ENCODE measurements around the gene ZNF219. TPM values are rescaled to one million over a fixed set of nuclear protein-coding genes. Genes with fewer than 3 reads are reported as not detected.
A peak's percentile ranks its signal among the peaks of the same experiment; 100 is the strongest.

ZNF219 gene
- total and polyA plus RNA-seq, 2 of the 13 experiments (the other 11 are each of a cell fraction or from before 2014, with no cell fraction given) = 34.5 to 36.6 TPM

- TF ChIP-seq LCORL (IDR thresholded peaks at IDR 0.05) (peak; percentile 40; the same call in 1 of the 2 replicates), LCORL (CRISPR knock-in tag; IDR thresholded peaks at IDR 0.05) (peak; percentile 40; the same call in 1 of the 2 replicates), ZNF513 (CRISPR knock-in tag; conservative IDR thresholded peaks at IDR 0.05) (no peak), FOXA3 (CRISPR knock-in tag; IDR thresholded peaks at IDR 0.05) (peak; percentile 35; the same call in 1 of the 2 replicates), HMG20B (CRISPR knock-in tag; conservative IDR thresholded peaks at IDR 0.05) (0 out of 2 replicates have a peak, but pooled peaks have one; percentile 31), XBP1 (CRISPR knock-in tag; IDR thresholded peaks at IDR 0.05) (no peak), HNF4G (IDR thresholded peaks at IDR 0.05; ENCODE audit: borderline replicate concordance, low read depth, low read length) (no peak), HNF4G (CRISPR knock-in tag; IDR thresholded peaks at IDR 0.05; ENCODE audit: borderline replicate concordance, low read depth) (peak; percentile 24; the same call in 1 of the 2 replicates), ZNF644 (CRISPR knock-in tag; IDR thresholded peaks at IDR 0.05; ENCODE audit: low read depth) (0 out of 2 replicates have a peak, but pooled peaks have one; percentile 13)
Measured at GRCh38 chr14:21048638-21049037, 49.8 kb downstream of the ZNF219 start (continued).

- intact Hi-C loops (cut with micrococcal nuclease; ENCODE audit: unreplicated experiment) (no loop called here), in situ Hi-C loops (cut with HindIII; ENCODE audit: extremely low pct_ligation_motif_present, low pct_unique_long_range_greater_than_20kb) (no loop called here)
- H3K4me1 ChIP-seq (ENCODE audit: insufficient read depth, low read length) = peaks cover 83% of the 10 kb centered on the region
- H3K4me2 ChIP-seq (ENCODE audit: low read depth, low read length) = no peak overlapping the region
- no peaks in the 10 kb centered on the region for H3K36me3 ChIP-seq (replicated peaks in 1 of 2; ENCODE audit: control insufficient read depth in 1 of 2, insufficient read depth in 2 of 2, low read length in 2 of 2)
- H3K79me2 ChIP-seq (ENCODE audit: insufficient read depth, low read length) = no peaks in the 10 kb centered on the region
- FAIRE-seq = no peak
- WGBS (ENCODE audit: low lambda C conversion rate) = 95% methylated on average over 2 of the region's 2 CpGs
- no TSS peak for BruUV-seq (replicated peaks)
- TF ChIP-seq ZFP90 (CRISPR knock-in tag; IDR thresholded peaks at IDR 0.05; ENCODE audit: borderline replicate concordance) (no peak), ZNF207 (IDR thresholded peaks at IDR 0.05; ENCODE audit: borderline replicate concordance) (no peak), FOXP1 (IDR thresholded peaks at IDR 0.05) (no peak), FOXP1 (CRISPR knock-in tag; IDR thresholded peaks at IDR 0.05) (no peak), CHD4 (IDR thresholded peaks at IDR 0.05; ENCODE audit: borderline replicate concordance, low read length) (no peak)
- H4K20me1 ChIP-seq (ENCODE audit: insufficient read depth, low read length) = no peaks in the 10 kb centered on the region
- H3K27me3 ChIP-seq (ENCODE audit: control insufficient read depth in 1 of 2, insufficient read depth in 2 of 2, low read length in 2 of 2) = no peaks in the 10 kb centered on the region
- H3K9me3 ChIP-seq (ENCODE audit: low read length) = no peaks in the 10 kb centered on the region
- no peak overlapping the region for H3K4me3 ChIP-seq (replicated peaks in 1 of 3; ENCODE audit: insufficient read depth in 1 of 3, low read depth in 2 of 3, low read length in 3 of 3)
- ChIA-PET POLR2A (interaction anchor here (0.7 to 4.9 kb wide), 10 partner anchors 8 to 365 kb away, joined by 4 to 26 read pairs (median 7); partner anchors contain the start of genes ARHGEF40 and NDRG2), CTCF (ENCODE audit: low intra/inter-chr PET ratio, low total read pairs) (no interaction called here)
- H2AFZ ChIP-seq (ENCODE audit: low read length) = no peak overlapping the region
- no peak for DNase-seq (ENCODE audit: low spot score)
- ATAC-seq = no peak
- H3K27ac ChIP-seq (ENCODE audit: extremely low read length, insufficient read depth, low read length) = peak overlapping the region; percentile 33
- no peak overlapping the region for H3K9ac ChIP-seq (ENCODE audit: insufficient read depth, low read depth, low read length)
Measured at GRCh38 chr14:21047378-21047781, 51.1 kb downstream of the ZNF219 start.

All from HepG2 (cell line).